ENCODE data around the gene CPLANE2. TPM values are rescaled to one million over a fixed set of nuclear protein-coding genes. Genes with fewer than 3 reads are reported as not detected.
A peak's percentile ranks its signal among the peaks of the same experiment; 100 is the strongest.

CPLANE2 gene
- total RNA-seq, 1 experiment from 2014 or later, result 6.3 TPM

GRCh38 chr1:16199700-16200099, 37.3 kb downstream of the CPLANE2 start:
- Mint-ChIP-seq H3K27me3 (ENCODE audit: low read depth) (no peaks in the 10 kb centered on the region), H3K27ac (peak overlapping the region; percentile 14 to 46 (median 29); a peak in 2 of 7 replicates), H3K4me3 (no peak overlapping the region), H3K36me3 (ENCODE audit: insufficient read depth in 1 of 3, low read depth in 3 of 3) (peaks cover 11 to 57% (median 19%) of the 10 kb centered on the region in 3 experiments; a peak in 6 of 7 replicates), H3K4me1 (no peaks in the 10 kb centered on the region), H3K9me3 (no peaks in the 10 kb centered on the region)
- no peak overlapping the region for H3K23ac ChIP-seq (ENCODE audit: insufficient read length, low read depth, low read length)
- no peak overlapping the region for H4K91ac ChIP-seq (ENCODE audit: insufficient read length, low read depth, low read length)
- no peak overlapping the region for H3K14ac ChIP-seq (ENCODE audit: insufficient read depth, low read length)
- H3K79me1 ChIP-seq (ENCODE audit: insufficient read depth, low read depth, low read length, poor library complexity, severe bottlenecking), result no peaks in the 10 kb centered on the region
- no peak overlapping the region for H2AK5ac ChIP-seq (ENCODE audit: insufficient read length, low read length)
- H3K4me2 ChIP-seq (ENCODE audit: insufficient read depth, insufficient read length, low read length), result no peak overlapping the region
- no peak overlapping the region for H4K8ac ChIP-seq (replicated peaks; ENCODE audit: insufficient read length, low read depth, low read length)
- no peaks in the 10 kb centered on the region for H3K27me3 ChIP-seq (ENCODE audit: insufficient read depth, low read length)
- no peak for TF ChIP-seq CTCF (conservative IDR thresholded peaks at IDR 0.05)
- no peak overlapping the region for H3K9ac ChIP-seq (ENCODE audit: extremely low read depth, insufficient read length, low read length)
- no peak overlapping the region for H3K56ac ChIP-seq (ENCODE audit: insufficient read length, low read depth, low read length)
- H2BK120ac ChIP-seq (ENCODE audit: low read depth, low read length, poor library complexity, severe bottlenecking), result no peak overlapping the region
- H3T11ph ChIP-seq (ENCODE audit: low read length), result no peak overlapping the region
- WGBS (ENCODE audit: extremely low coverage, insufficient read length, low lambda C conversion rate), result 100% methylated on average over 1 of the region's 4 CpGs
- H3K27ac ChIP-seq (ENCODE audit: insufficient read length, low read depth, low read length), result no peak overlapping the region
- H2BK20ac ChIP-seq (ENCODE audit: low read depth, low read length, poor library complexity, severe bottlenecking), result no peak overlapping the region
- H3K4ac ChIP-seq (ENCODE audit: low read depth, low read length), result no peak overlapping the region
- no peak overlapping the region for H2BK5ac ChIP-seq (ENCODE audit: insufficient read length, low read length)
- H2BK12ac ChIP-seq (ENCODE audit: insufficient read length, low read depth, low read length), result no peak overlapping the region
- no peaks in the 10 kb centered on the region for H3K4me1 ChIP-seq (ENCODE audit: insufficient read depth, low read length)
- H3K23me2 ChIP-seq (ENCODE audit: insufficient read length, low read depth, low read length, poor library complexity, severe bottlenecking), result no peaks in the 10 kb centered on the region
- DNase-seq, result no peak
- no peak overlapping the region for H3K18ac ChIP-seq (ENCODE audit: insufficient read length, low read depth, low read length)
- H2BK15ac ChIP-seq (ENCODE audit: low read depth, low read length), result no peak overlapping the region
- no peaks in the 10 kb centered on the region for H4K20me1 ChIP-seq (ENCODE audit: control insufficient read depth, insufficient read depth, insufficient read length)
- no peaks in the 10 kb centered on the region for H3K9me3 ChIP-seq (ENCODE audit: control insufficient read depth, low read depth, low read length)
- no peak overlapping the region for H4K5ac ChIP-seq (ENCODE audit: insufficient read length, low read depth, low read length)
- no peak overlapping the region for H2AFZ ChIP-seq (ENCODE audit: low read length)
- no peaks in the 10 kb centered on the region; the same call in 1 of the 2 replicates for H3K79me2 ChIP-seq (ENCODE audit: insufficient read depth, low read length)

Data from H9 (cell line).